IMR-90 (cell line): ENCODE results near the gene SMARCAD1. TPM values are rescaled to one million over a fixed set of nuclear protein-coding genes. Genes with fewer than 3 reads are reported as not detected.

Experiments used
- ATAC-seq: fragments of 200-7000 bp; cut with Tn5 transposase; 2 replicates; pipeline ENCODE4 v1.9.1; 2020; ENCODE audit warnings: low read depth, mild to moderate bottlenecking, moderate library complexity
- BruUV-seq: library from RNA; stranded (reverse); fragments of 400-500 nt; replicated peaks from 2 replicates; lab custom pipeline; 2021; lab: Mats Ljungman, UMichigan
- CTCF ChIA-PET: fragments of 300-600 bp; formaldehyde crosslinking; extraction: SDS; loops from one replicate; lab custom pipeline; 2021; ENCODE audit warnings: antibody characterized with exemption; lab: Yijun Ruan, JAX
- POLR2A ChIA-PET: fragments of 300-600 bp; sonication (Branson Sonifier 250); formaldehyde crosslinking; loops from one replicate; lab custom pipeline; 2022; ENCODE audit warnings: antibody characterized with exemption; ENCODE audit not compliant: unreplicated experiment; lab: Charles Lee
- DNase-seq: peaks from one replicate; pipeline ENCODE4 v3.0.0; 2013
- H2AFZ ChIP-seq: replicated peaks from 2 replicates; pipeline ENCODE3; 2013; ENCODE audit warnings: low read length, mild to moderate bottlenecking; ENCODE audit not compliant: poor library complexity
- H2AK5ac ChIP-seq: 2 replicates; pipeline ENCODE4 v1.6.1; 2013; ENCODE audit warnings: low read depth, low read length, inconsistent platforms
- H2AK9ac ChIP-seq: replicated peaks from 2 replicates; pipeline ENCODE3; 2013; ENCODE audit warnings: mild to moderate bottlenecking, low read depth, low read length, moderate library complexity; ENCODE audit not compliant: poor library complexity
- H2BK120ac ChIP-seq: 2 replicates; pipeline ENCODE4 v1.6.1; 2013; ENCODE audit warnings: low read depth, low read length, inconsistent platforms
- H2BK15ac ChIP-seq: 3 replicates; pipeline ENCODE4 v1.6.1; 2013; ENCODE audit warnings: low read depth, low read length, inconsistent platforms
- H2BK20ac ChIP-seq: 2 replicates; pipeline ENCODE4 v1.6.1; 2013; ENCODE audit warnings: low read depth, mild to moderate bottlenecking, inconsistent platforms, low read length, moderate library complexity
- H2BK5ac ChIP-seq: 2 replicates; pipeline ENCODE4 v1.6.1; 2013; ENCODE audit warnings: mild to moderate bottlenecking, low read depth, low read length, inconsistent platforms; ENCODE audit not compliant: poor library complexity, severe bottlenecking
- H3K14ac ChIP-seq: replicated peaks from 2 replicates; pipeline ENCODE4 v1.6.1; 2013; ENCODE audit warnings: low read depth, low read length, inconsistent platforms
- H3K18ac ChIP-seq: 2 replicates; pipeline ENCODE4 v1.6.1; 2013; ENCODE audit warnings: low read depth, low read length, control low read depth
- H3K23ac ChIP-seq: 2 replicates; pipeline ENCODE4 v1.6.1; 2013; ENCODE audit warnings: low read depth, low read length, inconsistent platforms
- H3K27ac ChIP-seq: 2 replicates; pipeline ENCODE4 v1.5.1; 2013; ENCODE audit warnings: mild to moderate bottlenecking, control low read depth, low read length; ENCODE audit not compliant: insufficient read depth
- H3K27me3 ChIP-seq: 2 replicates; pipeline ENCODE4 v1.6.1; 2013; ENCODE audit warnings: low read length; ENCODE audit not compliant: control insufficient read depth, insufficient read depth
- H3K36me3 ChIP-seq: 2 replicates; pipeline ENCODE4 v1.6.1; 2013; ENCODE audit warnings: low read length, mixed read lengths; ENCODE audit not compliant: control insufficient read depth, insufficient read depth
- H3K4ac ChIP-seq: 2 replicates; pipeline ENCODE4 v1.6.1; 2013; ENCODE audit warnings: low read depth, low read length, inconsistent platforms
- H3K4me1 ChIP-seq: 2 replicates; pipeline ENCODE4 v1.6.1; 2013; ENCODE audit warnings: low read length, mixed read lengths; ENCODE audit not compliant: control insufficient read depth, insufficient read depth
- H3K4me2 ChIP-seq: 2 replicates; pipeline ENCODE4 v1.6.1; 2013; ENCODE audit warnings: low read depth, mild to moderate bottlenecking, control low read depth, low read length, moderate library complexity
- H3K4me3 ChIP-seq: 2 replicates; pipeline ENCODE4 v1.5.1; 2013; ENCODE audit warnings: low read depth, mild to moderate bottlenecking, control low read depth, low read length, moderate library complexity; ENCODE audit not compliant: insufficient read depth
- H3K56ac ChIP-seq: 2 replicates; pipeline ENCODE4 v1.6.1; 2013; ENCODE audit warnings: low read length, inconsistent platforms; ENCODE audit not compliant: insufficient read depth; ENCODE audit errors: extremely low read depth
- H3K79me1 ChIP-seq, 2 experiments: 2 replicates each; pipeline ENCODE4 v1.6.1; 2013; ENCODE audit warnings: low read length in 2 of 2, inconsistent platforms in 1 of 2, low read depth in 1 of 2
- H3K9ac ChIP-seq: 2 replicates; pipeline ENCODE4 v1.6.1; 2013; ENCODE audit warnings: low read depth, low read length, control low read depth
- H3K9me1 ChIP-seq: 2 replicates; pipeline ENCODE4 v1.6.1; 2013; ENCODE audit warnings: low read length, inconsistent platforms; ENCODE audit not compliant: insufficient read depth
- H3K9me3 ChIP-seq: 2 replicates; pipeline ENCODE4 v1.6.1; 2013; ENCODE audit warnings: low read length; ENCODE audit not compliant: control insufficient read depth, insufficient read depth
- H4K20me1 ChIP-seq: 2 replicates; pipeline ENCODE4 v1.6.1; 2013; ENCODE audit warnings: low read length, inconsistent platforms; ENCODE audit not compliant: insufficient read depth
- H4K5ac ChIP-seq: 2 replicates; pipeline ENCODE4 v1.6.1; 2013; ENCODE audit warnings: mild to moderate bottlenecking, low read depth, low read length, control low read depth
- H4K8ac ChIP-seq, 2 experiments: 2 replicates each; pipeline ENCODE4 v1.6.1; 2013; ENCODE audit warnings: low read depth in 2 of 2, low read length in 2 of 2, control low read depth in 1 of 2, inconsistent platforms in 1 of 2
- H4K91ac ChIP-seq: 2 replicates; pipeline ENCODE4 v1.6.1; 2013; ENCODE audit warnings: low read depth, low read length, inconsistent platforms; ENCODE audit not compliant: insufficient read depth
- CHD1 ChIP-seq: IDR thresholded peaks from 2 replicates; pipeline ENCODE4 v1.6.1; 2012; ENCODE audit warnings: low read depth, low read length, improper control_type of control experiment
- FOS ChIP-seq: fragments of 150-350 bp; IDR thresholded peaks from 2 replicates; pipeline ENCODE4 v1.6.1; 2016; ENCODE audit warnings: low read depth, low read length
- MAZ ChIP-seq: IDR thresholded peaks from 2 replicates; pipeline ENCODE4 v1.6.1; 2012; ENCODE audit warnings: low read depth, mild to moderate bottlenecking, low read length, improper control_type of control experiment, moderate library complexity, borderline replicate concordance
- MXI1 ChIP-seq: IDR thresholded peaks from 2 replicates; pipeline ENCODE4 v1.6.1; 2012; ENCODE audit warnings: low read depth, mild to moderate bottlenecking, low read length, moderate library complexity, borderline replicate concordance
- RCOR1 ChIP-seq: IDR thresholded peaks from 2 replicates; pipeline ENCODE4 v1.6.1; 2012; ENCODE audit warnings: mild to moderate bottlenecking, low read length, improper control_type of control experiment; ENCODE audit not compliant: insufficient replicate concordance
- RFX5 ChIP-seq: IDR thresholded peaks from 2 replicates; pipeline ENCODE4 v1.8.0; 2012; ENCODE audit warnings: low read depth, mild to moderate bottlenecking, low read length, moderate library complexity
- WGBS, 2 experiments: methylation state at CpG; one replicate each; pipeline versions ENCODE4 v1.1.5 to v1.1.7; 2013; ENCODE audit warnings: missing lambda C conversion rate in 2 of 2; ENCODE audit not compliant: insufficient read length in 1 of 2; ENCODE audit errors: extremely low coverage in 2 of 2; 5-methylcytosine and 5-hydroxymethylcytosine counted together
- dilution Hi-C: fragments of 300-500 bp; cut with HindIII; formaldehyde crosslinking; loops from one replicate; pipeline ENCODE4 v1.14.3; 2018; ENCODE audit warnings: low sequenced_read_pairs; ENCODE audit not compliant: unreplicated experiment
- in situ Hi-C: fragments of 300-500 bp; cut with MboI; formaldehyde crosslinking; loops from 3 replicates; pipeline ENCODE4 v1.14.3; 2019; ENCODE audit warnings: low sequenced_read_pairs, inconsistent platforms, mixed read lengths
- intact Hi-C: fragments of 100-400 bp; cut with micrococcal nuclease; formaldehyde crosslinking; loops from 2 replicates; pipeline ENCODE4 v1.10.0; 2022
- polyA plus RNA-seq, 3 experiments: library from polyadenylated mRNA; depleted of rRNA; stranded (reverse); fragments of >200 nt; gene quantifications; 2 replicates each; pipeline ENCODE4 v1.2.3, GENCODE V29; 2012; ENCODE audit warnings: low replicate concordance in 1 of 3
- total RNA-seq: library from RNA; depleted of rRNA; stranded (reverse); fragments of >200 nt; gene quantifications from 2 replicates; pipeline ENCODE4 v1.2.3, GENCODE V29; 2012
- TF ChIP-seq, protein P1 (sequence below): fragments of 150-350 bp; IDR thresholded peaks from 2 replicates; pipeline ENCODE4 v1.6.1; 2017; ENCODE audit warnings: mild to moderate bottlenecking, antibody characterized with exemption, low read length, low read depth

Gene SMARCAD1
- total and polyA plus RNA-seq, 2 of the 4 experiments (the other 2 are of a cell fraction): 12.3 to 35.3 TPM

DNA sequence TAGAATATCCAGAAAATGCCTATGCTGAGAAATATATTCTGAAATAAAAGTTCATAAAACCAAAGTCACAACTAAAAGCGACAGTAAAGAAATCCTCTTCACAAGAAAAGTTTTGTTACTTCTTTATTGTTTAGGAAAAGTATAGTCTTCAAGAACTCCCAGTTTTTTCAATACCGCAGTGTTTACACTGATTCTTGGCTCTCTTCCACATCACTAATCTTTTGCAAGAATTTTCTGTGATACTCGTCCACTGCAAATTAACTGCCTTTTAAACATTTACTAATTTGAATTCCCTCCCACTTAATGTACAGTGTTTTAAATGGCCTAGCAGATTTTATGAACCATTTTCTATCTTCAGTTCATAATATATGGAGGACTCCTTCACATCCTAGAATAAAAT, 69.9 kb downstream of the SMARCAD1 start:
- H4K8ac ChIP-seq: no peak overlapping the region
- no peak overlapping the region for H3K56ac ChIP-seq
- 0 out of 2 replicates have a peak, but pooled peaks cover 2% of the 10 kb centered on the region for H3K4me1 ChIP-seq
- no peak overlapping the region for H3K14ac ChIP-seq
- no peak overlapping the region for H3K27ac ChIP-seq
- H2BK15ac ChIP-seq: no peak overlapping the region
- H3K23ac ChIP-seq: no peak overlapping the region
- H3K79me1 ChIP-seq: peaks cover 2 to 3% of the 10 kb centered on the region in 2 experiments; a peak in 2 of 4 replicates
- intact Hi-C loops (no loop called here), dilution Hi-C loops (no loop called here), in situ Hi-C loops (no loop called here)
- H3K4ac ChIP-seq: no peak overlapping the region
- BruUV-seq: no TSS peak
- no peaks in the 10 kb centered on the region for H3K27me3 ChIP-seq
- DNase-seq: peak; percentile 66
- no peak overlapping the region for H2BK20ac ChIP-seq
- no peak for TF ChIP-seq RFX5
- TF ChIP-seq MXI1: no peak
- TF ChIP-seq FOS: no peak
- no peak for TF ChIP-seq MAZ
- no peak for TF ChIP-seq CHD1
- no peak for TF ChIP-seq RCOR1
- TF ChIP-seq, protein P1, sequence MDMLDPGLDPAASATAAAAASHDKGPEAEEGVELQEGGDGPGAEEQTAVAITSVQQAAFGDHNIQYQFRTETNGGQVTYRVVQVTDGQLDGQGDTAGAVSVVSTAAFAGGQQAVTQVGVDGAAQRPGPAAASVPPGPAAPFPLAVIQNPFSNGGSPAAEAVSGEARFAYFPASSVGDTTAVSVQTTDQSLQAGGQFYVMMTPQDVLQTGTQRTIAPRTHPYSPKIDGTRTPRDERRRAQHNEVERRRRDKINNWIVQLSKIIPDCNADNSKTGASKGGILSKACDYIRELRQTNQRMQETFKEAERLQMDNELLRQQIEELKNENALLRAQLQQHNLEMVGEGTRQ: no peak
- no peak overlapping the region for H3K4me3 ChIP-seq
- CTCF ChIA-PET: interaction anchor here (0.8 kb wide), 1 partner anchor 10 kb away, joined by 4 read pairs; no protein-coding TSS in a partner anchor
- no peak overlapping the region for H4K5ac ChIP-seq
- POLR2A ChIA-PET: interaction anchor here (0.6 kb wide), 1 partner anchor 328 kb away, joined by 5 read pairs; no protein-coding TSS in a partner anchor
- no peaks in the 10 kb centered on the region for H4K20me1 ChIP-seq
- H3K36me3 ChIP-seq: peaks cover 19% of the 10 kb centered on the region
- WGBS, 2 experiments: no CpG with 5 or more reads among the region's 3 CpGs
- H3K4me2 ChIP-seq: no peak overlapping the region
- no peak overlapping the region for H2AFZ ChIP-seq
- no peak overlapping the region for H2AK5ac ChIP-seq
- H3K18ac ChIP-seq: no peak overlapping the region
- no peak overlapping the region for H2AK9ac ChIP-seq
- peaks cover 3% of the 10 kb centered on the region; the same call in 1 of the 2 replicates for H3K9me1 ChIP-seq
- H2BK120ac ChIP-seq: no peak overlapping the region
- no peak overlapping the region for H4K91ac ChIP-seq
- peak; percentile 48 for ATAC-seq
- H3K9me3 ChIP-seq: no peaks in the 10 kb centered on the region
- no peak overlapping the region for H3K9ac ChIP-seq
- H2BK5ac ChIP-seq: no peak overlapping the region
